Loucy (cell line): Measurements from ENCODE around the gene SGK1.
"Not testable (repeated sequence)": the region's sequence is repeated elsewhere in the genome, so short reads cannot be mapped to it uniquely, and the experiment has no call there.

ENCODE experiments used
- H2AFZ ChIP-seq: fragments of 200-600 bp; sonication (generic); 2 replicates; pipeline ENCODE4 v1.6.0; 2016; ENCODE audit warnings: antibody characterized with exemption, mild to moderate bottlenecking, low read length, moderate library complexity
- H3F3A ChIP-seq: fragments of 200-600 bp; 2 replicates; pipeline ENCODE4 v1.6.0; 2016; ENCODE audit warnings: antibody characterized with exemption, low read depth, mild to moderate bottlenecking
- H3K27me3 ChIP-seq: fragments of 200-600 bp; sonication (generic); 2 replicates; pipeline ENCODE4 v1.6.1; 2014; ENCODE audit warnings: low read length, mild to moderate bottlenecking; ENCODE audit not compliant: insufficient read depth, poor library complexity, severe bottlenecking
- H3K36me3 ChIP-seq: fragments of 200-600 bp; sonication (generic); 2 replicates; pipeline ENCODE4 v1.6.1; 2016; ENCODE audit warnings: low read length; ENCODE audit not compliant: insufficient read depth
- H3K4me1 ChIP-seq: fragments of 200-600 bp; sonication (generic); 2 replicates; pipeline ENCODE4 v1.5.1; 2014; ENCODE audit warnings: low read length, mild to moderate bottlenecking; ENCODE audit not compliant: insufficient read depth, poor library complexity, severe bottlenecking
- H3K4me2 ChIP-seq: fragments of 200-600 bp; sonication (generic); 2 replicates; pipeline ENCODE4 v1.6.0; 2014; ENCODE audit warnings: antibody characterized with exemption, low read length, low read depth, mild to moderate bottlenecking; ENCODE audit not compliant: poor library complexity, severe bottlenecking
- H3K4me3 ChIP-seq: fragments of 200-600 bp; sonication (generic); 2 replicates; pipeline ENCODE4 v1.5.1; 2014; ENCODE audit warnings: low read length, mild to moderate bottlenecking, mixed read lengths; ENCODE audit not compliant: poor library complexity, severe bottlenecking
- H3K79me2 ChIP-seq: fragments of 200-600 bp; sonication (generic); 2 replicates; pipeline ENCODE4 v1.6.1; 2014; ENCODE audit warnings: low read length; ENCODE audit not compliant: insufficient read depth
- H3K9ac ChIP-seq: fragments of 200-600 bp; sonication (generic); 2 replicates; pipeline ENCODE4 v1.6.0; 2014; ENCODE audit warnings: mild to moderate bottlenecking, low read depth, low read length, moderate library complexity; ENCODE audit not compliant: poor library complexity, severe bottlenecking
- H3K9me2 ChIP-seq: fragments of 200-600 bp; sonication (generic); replicated peaks from 2 replicates; pipeline ENCODE4 v1.6.1; 2016; ENCODE audit warnings: low read depth, low read length, mixed read lengths
- H3K9me3 ChIP-seq: fragments of 200-600 bp; sonication (generic); 2 replicates; pipeline ENCODE4 v1.6.1; 2014; ENCODE audit warnings: mild to moderate bottlenecking, antibody characterized with exemption, low read length, low read depth; ENCODE audit not compliant: insufficient read depth
- H4K20me1 ChIP-seq: fragments of 200-600 bp; sonication (generic); 2 replicates; pipeline ENCODE4 v1.6.0; 2014; ENCODE audit warnings: antibody characterized with exemption, low read length, mild to moderate bottlenecking; ENCODE audit not compliant: insufficient read depth, poor library complexity, severe bottlenecking
- EZH2phosphoT487 ChIP-seq: fragments of 200-600 bp; IDR thresholded peaks from 2 replicates; pipeline ENCODE4 v1.6.1; 2018; ENCODE audit warnings: antibody characterized with exemption, mild to moderate bottlenecking, moderate library complexity, borderline replicate concordance
- TF ChIP-seq, protein P1 (sequence below): fragments of 200-600 bp; sonication (generic); conservative IDR thresholded peaks from 2 replicates; pipeline ENCODE4 v1.5.1; 2014; ENCODE audit warnings: mild to moderate bottlenecking, antibody characterized with exemption, low read length

The SGK1 gene

DNA sequence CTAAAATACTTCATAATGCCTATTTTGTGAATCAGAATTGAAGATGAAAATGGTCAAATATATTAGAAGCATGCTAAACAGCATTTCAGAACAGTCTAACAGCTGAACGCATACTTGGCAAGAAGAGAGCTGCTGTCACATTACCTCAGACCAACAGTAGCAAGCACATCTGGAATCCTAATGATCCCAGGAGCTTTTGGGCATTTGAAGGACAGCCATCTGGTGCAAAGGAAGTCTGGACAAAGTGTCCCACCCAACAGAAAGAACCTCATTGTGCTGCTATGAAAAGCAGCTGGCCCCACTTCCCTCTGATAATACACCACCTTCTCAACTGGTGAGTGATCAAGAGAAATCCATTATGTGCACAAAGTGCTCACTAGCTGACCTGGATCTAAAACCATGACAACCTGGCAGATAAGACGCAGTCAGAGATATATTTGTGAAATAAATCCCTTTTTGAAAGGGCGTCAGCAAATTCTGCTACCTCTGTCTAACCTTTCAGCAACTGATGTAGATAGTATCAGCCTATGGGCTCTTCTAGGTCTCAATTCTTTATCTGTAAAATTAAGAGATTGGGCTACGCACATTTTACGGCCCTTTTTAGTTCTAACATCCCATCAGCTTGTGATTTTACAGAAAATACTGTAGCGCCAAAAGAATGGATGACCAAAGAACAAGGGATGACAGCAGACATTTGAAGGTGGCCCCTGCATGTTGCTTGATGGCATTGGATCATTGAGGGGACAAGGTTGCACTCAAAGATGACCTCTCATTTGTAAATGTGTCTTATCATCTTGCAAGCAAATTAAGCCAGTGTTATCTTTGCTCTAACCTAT, 78.7 kb downstream of the SGK1 start:
- no peak for TF ChIP-seq EZH2phosphoT487
- TF ChIP-seq, protein P1, sequence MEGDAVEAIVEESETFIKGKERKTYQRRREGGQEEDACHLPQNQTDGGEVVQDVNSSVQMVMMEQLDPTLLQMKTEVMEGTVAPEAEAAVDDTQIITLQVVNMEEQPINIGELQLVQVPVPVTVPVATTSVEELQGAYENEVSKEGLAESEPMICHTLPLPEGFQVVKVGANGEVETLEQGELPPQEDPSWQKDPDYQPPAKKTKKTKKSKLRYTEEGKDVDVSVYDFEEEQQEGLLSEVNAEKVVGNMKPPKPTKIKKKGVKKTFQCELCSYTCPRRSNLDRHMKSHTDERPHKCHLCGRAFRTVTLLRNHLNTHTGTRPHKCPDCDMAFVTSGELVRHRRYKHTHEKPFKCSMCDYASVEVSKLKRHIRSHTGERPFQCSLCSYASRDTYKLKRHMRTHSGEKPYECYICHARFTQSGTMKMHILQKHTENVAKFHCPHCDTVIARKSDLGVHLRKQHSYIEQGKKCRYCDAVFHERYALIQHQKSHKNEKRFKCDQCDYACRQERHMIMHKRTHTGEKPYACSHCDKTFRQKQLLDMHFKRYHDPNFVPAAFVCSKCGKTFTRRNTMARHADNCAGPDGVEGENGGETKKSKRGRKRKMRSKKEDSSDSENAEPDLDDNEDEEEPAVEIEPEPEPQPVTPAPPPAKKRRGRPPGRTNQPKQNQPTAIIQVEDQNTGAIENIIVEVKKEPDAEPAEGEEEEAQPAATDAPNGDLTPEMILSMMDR: no peak
- H3K79me2 ChIP-seq: no peaks in the 10 kb centered on the region
- H3K9me2 ChIP-seq: no peaks in the 10 kb centered on the region
- H3K27me3 ChIP-seq: no peaks in the 10 kb centered on the region
- no peaks in the 10 kb centered on the region for H3K9me3 ChIP-seq
- no peak overlapping the region for H3K4me2 ChIP-seq
- H4K20me1 ChIP-seq: no peaks in the 10 kb centered on the region
- no peaks in the 10 kb centered on the region for H3K4me1 ChIP-seq
- no peak overlapping the region for H2AFZ ChIP-seq
- H3K9ac ChIP-seq: no peak overlapping the region
- no peak overlapping the region for H3K4me3 ChIP-seq
- no peaks in the 10 kb centered on the region for H3K36me3 ChIP-seq
- H3F3A ChIP-seq: no peaks in the 10 kb centered on the region

DNA sequence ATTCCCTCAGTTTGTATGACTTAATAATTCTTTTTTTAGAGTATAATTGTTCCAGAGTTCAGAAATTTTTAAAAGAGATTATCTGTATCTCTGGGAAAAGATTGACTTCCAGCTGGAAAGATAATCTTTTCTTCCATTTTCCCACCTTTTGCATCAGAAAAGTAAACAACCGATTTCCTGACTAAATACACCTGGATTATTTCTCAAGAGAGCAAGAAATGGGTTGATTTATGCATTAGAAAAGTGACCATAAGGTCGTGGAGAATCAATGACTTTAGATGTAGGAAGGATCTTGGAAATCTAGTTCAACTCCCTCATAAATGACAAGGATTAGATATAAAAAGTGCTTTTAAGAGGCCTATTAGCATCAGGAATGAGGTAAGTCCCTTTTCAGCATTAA, 79.9 kb downstream of the SGK1 start:
- H3K4me1 ChIP-seq: no peaks in the 10 kb centered on the region
- no peak for TF ChIP-seq EZH2phosphoT487
- TF ChIP-seq, protein P1: no peak
- no peaks in the 10 kb centered on the region for H3K27me3 ChIP-seq
- H3K9me3 ChIP-seq: no peaks in the 10 kb centered on the region
- H3F3A ChIP-seq: no peaks in the 10 kb centered on the region
- no peaks in the 10 kb centered on the region for H3K9me2 ChIP-seq
- H4K20me1 ChIP-seq: no peaks in the 10 kb centered on the region
- no peak overlapping the region for H3K9ac ChIP-seq
- H3K4me2 ChIP-seq: no peak overlapping the region
- no peaks in the 10 kb centered on the region for H3K36me3 ChIP-seq
- H3K79me2 ChIP-seq: no peaks in the 10 kb centered on the region
- no peak overlapping the region for H3K4me3 ChIP-seq
- H2AFZ ChIP-seq: no peak overlapping the region

DNA sequence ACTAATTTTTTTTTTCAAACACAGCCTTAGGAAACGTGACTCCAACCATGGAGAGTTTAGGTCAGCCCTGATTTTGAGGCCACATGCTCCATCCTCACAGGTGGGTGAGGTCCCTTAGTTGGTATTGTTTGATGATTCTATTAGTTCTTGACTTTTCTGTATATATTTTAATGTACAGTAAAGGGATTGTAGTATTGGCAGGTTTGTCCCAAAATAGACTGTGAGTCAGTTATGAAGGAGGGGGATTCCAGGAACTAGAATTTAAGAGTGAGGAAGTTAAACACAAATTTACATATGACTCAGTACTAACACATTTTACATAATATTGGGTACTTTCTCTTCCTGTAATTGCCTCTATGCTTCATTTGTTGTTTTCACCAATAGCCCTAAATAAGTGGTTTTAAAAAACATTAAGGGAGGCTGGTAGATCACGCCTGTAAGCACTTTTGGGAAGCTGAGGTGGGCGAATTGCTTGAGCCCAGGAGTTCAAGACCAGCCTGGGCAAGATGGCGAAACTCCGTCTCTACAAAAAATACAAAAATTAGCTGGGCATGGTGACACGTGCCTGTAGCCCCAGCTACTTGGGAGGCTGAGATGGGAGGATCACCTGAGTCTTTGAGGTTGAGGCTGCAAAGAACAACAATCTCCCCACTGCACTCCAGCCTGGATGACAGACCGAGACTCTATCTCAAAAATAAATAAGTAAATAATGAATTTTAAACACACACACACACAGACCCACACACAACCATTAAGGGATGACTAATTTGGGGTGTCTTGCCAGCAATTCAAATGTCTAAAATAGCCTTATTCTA, 81.8 kb downstream of the SGK1 start:
- TF ChIP-seq EZH2phosphoT487: no peak
- TF ChIP-seq, protein P1: no peak
- Histone ChIP-seq H2AFZ (no peak overlapping the region), H4K20me1 (no peaks in the 10 kb centered on the region), H3K4me3 (no peak overlapping the region), H3K9ac (no peak overlapping the region), H3K9me3 (no peaks in the 10 kb centered on the region), H3F3A (no peaks in the 10 kb centered on the region), H3K9me2 (no peaks in the 10 kb centered on the region), H3K4me1 (no peaks in the 10 kb centered on the region), H3K79me2 (no peaks in the 10 kb centered on the region), H3K27me3 (no peaks in the 10 kb centered on the region), H3K4me2 (no peak overlapping the region), H3K36me3 (no peaks in the 10 kb centered on the region)

DNA sequence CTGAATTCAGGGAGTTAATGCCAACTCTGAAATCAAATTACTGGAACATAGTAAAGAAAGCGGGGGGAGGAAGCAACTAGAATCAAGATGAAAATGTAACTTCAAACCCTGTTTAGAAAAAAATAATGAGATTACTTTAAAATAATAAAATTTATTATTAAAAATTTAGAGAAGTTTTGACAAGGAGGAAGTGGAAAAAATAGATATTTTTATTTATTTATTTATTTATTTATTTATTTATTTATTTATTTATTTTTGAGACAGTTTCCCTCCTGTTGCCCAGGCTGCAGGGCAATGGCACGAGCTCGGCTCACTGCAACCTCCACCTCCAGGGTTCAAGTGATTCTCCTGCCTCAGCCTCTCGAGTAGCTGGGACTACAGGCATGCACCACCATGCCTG, 82.6 kb downstream of the SGK1 start:
- H3K36me3 ChIP-seq, H4K20me1 ChIP-seq, H2AFZ ChIP-seq, H3K9me3 ChIP-seq, H3K79me2 ChIP-seq, H3K9me2 ChIP-seq, H3K4me2 ChIP-seq, H3K4me3 ChIP-seq, H3F3A ChIP-seq, H3K4me1 ChIP-seq, H3K9ac ChIP-seq, H3K27me3 ChIP-seq: not testable (repeated sequence)
